PC-9 (cell line): ENCODE measurements around the gene MAJIN. TPM values are rescaled to one million over a fixed set of nuclear protein-coding genes. Genes with fewer than 3 reads are reported as not detected.

Experiments used
- BruUV-seq: library from RNA; stranded (reverse); fragments of 400-500 nt; replicated peaks from 2 replicates; lab custom pipeline; 2021; lab: Mats Ljungman, UMichigan
- CTCF ChIA-PET: fragments of 300-600 bp; sonication (Branson Sonifier 250); formaldehyde crosslinking; loops from one replicate; lab custom pipeline; 2022; ENCODE audit warnings: antibody characterized with exemption; lab: Charles Lee
- POLR2A ChIA-PET: fragments of 300-600 bp; sonication (Branson Sonifier 250); formaldehyde crosslinking; loops from one replicate; lab custom pipeline; 2022; ENCODE audit warnings: antibody characterized with exemption; ENCODE audit not compliant: unreplicated experiment; lab: Charles Lee
- DNase-seq, 2 experiments: peaks; one replicate each; pipeline versions ENCODE4 v3.0.0 to v3.0.0-alpha.2; 2015 to 2022; ENCODE audit warnings: mixed read lengths in 1 of 2
- H2AFZ ChIP-seq: fragments of 200-600 bp; sonication (generic); 2 replicates; pipeline ENCODE4 v1.8.1; 2017; ENCODE audit warnings: antibody characterized with exemption
- H3F3A ChIP-seq: fragments of 200-600 bp; sonication (generic); 2 replicates; pipeline ENCODE4 v1.8.1; 2017; ENCODE audit warnings: antibody characterized with exemption, mild to moderate bottlenecking, low read depth; ENCODE audit not compliant: insufficient read depth
- H3K27ac ChIP-seq: fragments of 200-600 bp; sonication (generic); 2 replicates; pipeline ENCODE4 v1.6.1; 2016; ENCODE audit warnings: mixed run types
- H3K27me3 ChIP-seq: fragments of 200-600 bp; sonication (generic); 2 replicates; pipeline ENCODE4 v1.6.1; 2016; ENCODE audit warnings: low read depth, mixed run types; ENCODE audit not compliant: insufficient read depth
- H3K36me3 ChIP-seq: fragments of 200-600 bp; sonication (generic); 2 replicates; pipeline ENCODE4 v1.6.1; 2016; ENCODE audit warnings: low read depth, mixed run types
- H3K4me1 ChIP-seq: fragments of 200-600 bp; sonication (generic); replicated peaks from 2 replicates; pipeline ENCODE4 v1.6.1; 2016; ENCODE audit warnings: mixed run types; ENCODE audit not compliant: insufficient read depth
- H3K4me2 ChIP-seq: fragments of 200-600 bp; sonication (generic); 2 replicates; pipeline ENCODE4 v1.6.1; 2017; ENCODE audit warnings: mixed run types
- H3K4me3 ChIP-seq: fragments of 200-600 bp; sonication (generic); 2 replicates; pipeline ENCODE4 v1.6.1; 2016; ENCODE audit warnings: mixed run types
- H3K79me2 ChIP-seq: fragments of 200-600 bp; sonication (generic); 2 replicates; pipeline ENCODE4 v1.6.1; 2017; ENCODE audit warnings: low read depth, mixed run types
- H3K9me2 ChIP-seq: fragments of 200-600 bp; sonication (generic); 2 replicates; pipeline ENCODE4 v1.8.1; 2017; ENCODE audit warnings: mild to moderate bottlenecking; ENCODE audit not compliant: insufficient read depth
- H3K9me3 ChIP-seq: fragments of 200-600 bp; sonication (generic); 2 replicates; pipeline ENCODE4 v1.8.1; 2016; ENCODE audit warnings: low read depth; ENCODE audit not compliant: insufficient read depth
- H4K20me1 ChIP-seq: fragments of 200-600 bp; sonication (generic); 2 replicates; pipeline ENCODE4 v1.8.1; 2017; ENCODE audit not compliant: insufficient read depth
- CTCF ChIP-seq: fragments of 200-600 bp; sonication (generic); conservative IDR thresholded peaks from 2 replicates; pipeline ENCODE4 v1.6.1; 2017; ENCODE audit warnings: mixed run types, antibody characterized with exemption, mild to moderate bottlenecking, moderate library complexity
- EZH2 ChIP-seq: fragments of 200-600 bp; sonication (generic); IDR thresholded peaks from 2 replicates; pipeline ENCODE4 v1.8.0; 2017; ENCODE audit warnings: antibody characterized with exemption, low read depth
- intact Hi-C: fragments of 100-400 bp; cut with micrococcal nuclease; formaldehyde crosslinking; loops from one replicate; pipeline ENCODE4 v1.10.0; 2022; ENCODE audit not compliant: unreplicated experiment
- total RNA-seq: library from RNA; stranded (reverse); gene quantifications from 2 replicates; pipeline ENCODE4 v1.2.3, GENCODE V29; 2021

Gene MAJIN
- total RNA-seq, 1 experiment from 2014 or later: 4.5 TPM

- Histone ChIP-seq H3F3A (peaks cover 12% of the 10 kb centered on the region; the same call in 1 of the 2 replicates), H3K27ac (no peak overlapping the region), H3K9me3 (no peaks in the 10 kb centered on the region), H3K4me2 (no peak overlapping the region), H2AFZ (no peak overlapping the region), H3K79me2 (no peaks in the 10 kb centered on the region), H4K20me1 (peaks cover 4% of the 10 kb centered on the region; the same call in 1 of the 2 replicates), H3K4me3 (no peak overlapping the region), H3K36me3 (peaks cover 3% of the 10 kb centered on the region; the same call in 1 of the 2 replicates), H3K4me1 (no peaks in the 10 kb centered on the region), H3K27me3 (no peaks in the 10 kb centered on the region), H3K9me2 (no peaks in the 10 kb centered on the region)
- TF ChIP-seq CTCF (no peak), EZH2 (no peak)
- no TSS peak for BruUV-seq
- intact Hi-C loops: no loop called here
- POLR2A ChIA-PET: no interaction called here
- CTCF ChIA-PET: no interaction called here
- no peak for DNase-seq
These were observed 75.4 kb downstream of the MAJIN start for GRCh38 chr11:64896448-64897022.

- no peaks in the 10 kb centered on the region for H3K27me3 ChIP-seq
- H3K4me1 ChIP-seq: no peaks in the 10 kb centered on the region
- intact Hi-C loops: loop anchor here (1.0 to 2.0 kb wide), 2 partner anchors 48 to 108 kb away; no protein-coding TSS in a partner anchor
- 0 out of 2 replicates have a peak, but pooled peaks cover 4% of the 10 kb centered on the region for H4K20me1 ChIP-seq
- CTCF ChIA-PET: interaction anchor here (0.6 kb wide), 1 partner anchor 41 kb away, joined by 3 read pairs; no protein-coding TSS in a partner anchor
- H3K4me3 ChIP-seq: no peak overlapping the region
- no peak overlapping the region for H2AFZ ChIP-seq
- BruUV-seq: no TSS peak
- 0 out of 2 replicates have a peak, but pooled peaks cover 3% of the 10 kb centered on the region for H3K36me3 ChIP-seq
- H3F3A ChIP-seq: peaks cover 13% of the 10 kb centered on the region; the same call in 1 of the 2 replicates
- H3K4me2 ChIP-seq: no peak overlapping the region
- DNase-seq: no peak
- no peak for TF ChIP-seq CTCF
- no peak for TF ChIP-seq EZH2
- no peaks in the 10 kb centered on the region for H3K79me2 ChIP-seq
- POLR2A ChIA-PET: interaction anchor here (0.6 kb wide), 1 partner anchor 526 kb away, joined by 9 read pairs; no protein-coding TSS in a partner anchor
- no peaks in the 10 kb centered on the region for H3K9me3 ChIP-seq
- no peak overlapping the region for H3K27ac ChIP-seq
- H3K9me2 ChIP-seq: no peaks in the 10 kb centered on the region
These were observed 77.0 kb downstream of the MAJIN start for GRCh38 chr11:64894812-64895452.

- no peak overlapping the region for H3K27ac ChIP-seq
- peaks cover 14% of the 10 kb centered on the region; the same call in 1 of the 2 replicates for H3F3A ChIP-seq
- no peaks in the 10 kb centered on the region for H3K27me3 ChIP-seq
- POLR2A ChIA-PET: interaction anchor here (0.6 kb wide), 2 partner anchors 526 to 578 kb away, joined by 4 to 9 read pairs; no protein-coding TSS in a partner anchor
- no peaks in the 10 kb centered on the region for H3K9me3 ChIP-seq
- TF ChIP-seq CTCF: peak; percentile 96
- TF ChIP-seq EZH2: no peak
- H3K36me3 ChIP-seq: 0 out of 2 replicates have a peak, but pooled peaks cover 3% of the 10 kb centered on the region
- no peak overlapping the region for H3K4me3 ChIP-seq
- intact Hi-C loops: loop anchor here (1.0 to 2.0 kb wide), 2 partner anchors 47 to 107 kb away; no protein-coding TSS in a partner anchor
- 0 out of 2 replicates have a peak, but pooled peaks cover 4% of the 10 kb centered on the region for H4K20me1 ChIP-seq
- CTCF ChIA-PET: interaction anchor here (0.5 to 0.6 kb wide), 5 partner anchors 14 to 133 kb away, joined by 3 to 7 read pairs (median 4); partner anchors contain the start of gene EHD1
- no peak overlapping the region for H3K4me2 ChIP-seq
- H2AFZ ChIP-seq: no peak overlapping the region
- no peaks in the 10 kb centered on the region for H3K79me2 ChIP-seq
- peaks cover 1% of the 10 kb centered on the region; the same call in 1 of the 2 replicates for H3K4me1 ChIP-seq
- peak; percentile 53 to 87 for DNase-seq
- no peaks in the 10 kb centered on the region for H3K9me2 ChIP-seq
- BruUV-seq: no TSS peak
These were observed 77.7 kb downstream of the MAJIN start for GRCh38 chr11:64894070-64894811.
